ENCODE results near the gene CCDC8. TPM values are rescaled to one million over a fixed set of nuclear protein-coding genes. Genes with fewer than 3 reads are reported as not detected.
A peak's percentile ranks its signal among the peaks of the same experiment; 100 is the strongest.

CCDC8 gene, protein sequence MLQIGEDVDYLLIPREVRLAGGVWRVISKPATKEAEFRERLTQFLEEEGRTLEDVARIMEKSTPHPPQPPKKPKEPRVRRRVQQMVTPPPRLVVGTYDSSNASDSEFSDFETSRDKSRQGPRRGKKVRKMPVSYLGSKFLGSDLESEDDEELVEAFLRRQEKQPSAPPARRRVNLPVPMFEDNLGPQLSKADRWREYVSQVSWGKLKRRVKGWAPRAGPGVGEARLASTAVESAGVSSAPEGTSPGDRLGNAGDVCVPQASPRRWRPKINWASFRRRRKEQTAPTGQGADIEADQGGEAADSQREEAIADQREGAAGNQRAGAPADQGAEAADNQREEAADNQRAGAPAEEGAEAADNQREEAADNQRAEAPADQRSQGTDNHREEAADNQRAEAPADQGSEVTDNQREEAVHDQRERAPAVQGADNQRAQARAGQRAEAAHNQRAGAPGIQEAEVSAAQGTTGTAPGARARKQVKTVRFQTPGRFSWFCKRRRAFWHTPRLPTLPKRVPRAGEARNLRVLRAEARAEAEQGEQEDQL
- polyA plus RNA-seq (2011; rRNA removed) (6.9 and 7.7 TPM in 2 replicates), polyA minus RNA-seq (2011; rRNA and poly(A)+ RNA removed) (3.9 and 5.7 TPM in 2 replicates)

- POLR2A ChIA-PET, result no interaction called here
- DNase-seq (ENCODE audit: low read depth), result peak; percentile 56
- CTCF ChIA-PET, result interaction anchor here (0.8 to 5.8 kb wide), 6 partner anchors 11 to 116 kb away, joined by 3 to 33 read pairs (median 3); no protein-coding TSS in a partner anchor
- no peaks in the 10 kb centered on the region for H3K27me3 ChIP-seq (ENCODE audit: control insufficient read depth, insufficient read depth, low read length)
- H3K4me3 ChIP-seq (ENCODE audit: low read depth, low read length), result peak within 1 kb of the TSS; percentile 65
- TF ChIP-seq CTCF (IDR thresholded peaks at IDR 0.05; ENCODE audit: insufficient read depth, low read depth, low read length), result no peak
- peaks cover 3% of the 10 kb centered on the region for H3K36me3 ChIP-seq (ENCODE audit: control insufficient read depth, insufficient read depth, low read length)
Measured at GRCh38 chr19:46413262-46414031, at the start of gene CCDC8. Gene CCDC8, minus strand, starts transcription at chr19:46413564. Its CDS starts 754 bp downstream, at chr19:46412810.

DNA sequence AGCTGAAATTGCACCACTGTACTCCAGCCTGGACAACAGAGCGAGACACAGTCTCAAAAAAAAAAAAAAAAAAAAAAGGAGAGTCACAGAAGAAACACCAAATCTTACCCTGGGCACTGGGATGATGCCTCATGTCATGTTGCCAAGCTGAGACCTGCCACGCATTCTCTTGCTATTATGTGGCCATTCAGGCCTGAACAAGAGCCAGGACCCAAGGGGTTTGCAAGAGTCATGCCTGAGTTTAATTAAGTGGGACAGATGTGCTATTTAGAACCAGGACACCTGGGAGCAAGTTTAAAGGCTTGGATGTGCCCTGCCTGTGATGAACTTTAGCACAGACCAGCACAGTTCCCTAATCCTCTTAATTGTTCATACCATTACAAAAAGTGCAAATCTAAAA is 48.2 kb upstream of the CCDC8 start:
- no peak for DNase-seq (ENCODE audit: low read depth)
- H3K4me3 ChIP-seq (ENCODE audit: low read depth, low read length), result no peak overlapping the region
- H3K27me3 ChIP-seq (ENCODE audit: control insufficient read depth, insufficient read depth, low read length), result no peaks in the 10 kb centered on the region
- ChIA-PET CTCF (no interaction called here), POLR2A (no interaction called here)
- no peak for TF ChIP-seq CTCF (IDR thresholded peaks at IDR 0.05; ENCODE audit: insufficient read depth, low read depth, low read length)
- H3K36me3 ChIP-seq (ENCODE audit: control insufficient read depth, insufficient read depth, low read length), result no peaks in the 10 kb centered on the region

GRCh38 chr19:46460981-46461380 is 47.6 kb upstream of the CCDC8 start:
- no peaks in the 10 kb centered on the region for H3K36me3 ChIP-seq (ENCODE audit: control insufficient read depth, insufficient read depth, low read length)
- no peak overlapping the region for H3K4me3 ChIP-seq (ENCODE audit: low read depth, low read length)
- TF ChIP-seq CTCF (IDR thresholded peaks at IDR 0.05; ENCODE audit: insufficient read depth, low read depth, low read length), result no peak
- ChIA-PET POLR2A (no interaction called here), CTCF (no interaction called here)
- H3K27me3 ChIP-seq (ENCODE audit: control insufficient read depth, insufficient read depth, low read length), result no peaks in the 10 kb centered on the region
- no peak for DNase-seq (ENCODE audit: low read depth)

DNA sequence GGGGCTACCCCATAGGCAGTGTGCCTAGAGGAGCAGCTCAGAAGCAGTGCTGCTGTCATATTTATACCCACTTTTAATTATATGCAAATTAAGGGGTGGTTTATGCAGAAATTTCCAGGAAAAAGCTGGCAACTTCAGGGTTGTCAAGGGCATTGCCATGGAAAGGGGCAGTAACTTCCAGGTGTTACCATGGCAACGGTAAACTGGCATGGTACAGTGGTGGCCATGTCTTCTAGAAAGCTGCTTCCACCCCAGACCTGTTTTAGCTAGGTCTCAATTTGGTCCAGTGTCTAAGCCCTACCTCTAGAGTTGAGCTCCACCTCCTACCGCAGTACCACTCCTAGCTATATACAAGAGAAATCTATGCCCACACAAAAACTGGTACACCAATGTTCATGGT is 46.7 kb upstream of the CCDC8 start:
- DNase-seq (ENCODE audit: low read depth), result no peak

More for the DNA sequence above, 46.7 kb upstream of the CCDC8 start:
- H3K4me3 ChIP-seq (ENCODE audit: low read depth, low read length), result no peak overlapping the region
- no peak for TF ChIP-seq CTCF (IDR thresholded peaks at IDR 0.05; ENCODE audit: insufficient read depth, low read depth, low read length)
- CTCF ChIA-PET, result interaction anchor here (0.6 kb wide), 1 partner anchor 24 kb away, joined by 3 read pairs; no protein-coding TSS in a partner anchor
- no peaks in the 10 kb centered on the region for H3K27me3 ChIP-seq (ENCODE audit: control insufficient read depth, insufficient read depth, low read length)
- H3K36me3 ChIP-seq (ENCODE audit: control insufficient read depth, insufficient read depth, low read length), result no peaks in the 10 kb centered on the region
- POLR2A ChIA-PET, result no interaction called here
